CD14-positive monocyte (primary cell): ENCODE measurements around the gene SPARC. TPM values are rescaled to one million over a fixed set of nuclear protein-coding genes. Genes with fewer than 3 reads are reported as not detected.

Source experiments
- DNase-seq, 3 donors: peaks; one replicate each; pipeline ENCODE4 v3.0.0-alpha.2; 2011 to 2022
- H2AFZ ChIP-seq: 2 replicates; pipeline ENCODE4 v1.6.0; 2012; ENCODE audit warnings: mild to moderate bottlenecking, low read depth, low read length, inconsistent platforms; ENCODE audit not compliant: insufficient read depth, poor library complexity, severe bottlenecking
- H3K27ac ChIP-seq, 2 donors: 1 replicate in 1 of 2; 2 replicates in 1 of 2; pipeline ENCODE4 v1.5.1; 2012 to 2013; ENCODE audit warnings: low read length in 2 of 2, control low read depth in 1 of 2, inconsistent platforms in 1 of 2, low read depth in 1 of 2, mild to moderate bottlenecking in 1 of 2
- H3K27me3 ChIP-seq, 2 donors: one replicate each; pipeline versions ENCODE4 v1.6.0 to v1.6.1; 2011 to 2013; ENCODE audit warnings: low read length in 2 of 2; ENCODE audit not compliant: control insufficient read depth in 2 of 2, insufficient read depth in 2 of 2
- H3K36me3 ChIP-seq, 2 donors: replicated peaks in 1 of 2; 1 replicate in 1 of 2; 2 replicates in 1 of 2; pipeline versions ENCODE4 v1.5.1 to v1.6.1; 2012 to 2013; ENCODE audit warnings: low read length in 2 of 2, control low read depth in 1 of 2, inconsistent platforms in 1 of 2, mild to moderate bottlenecking in 1 of 2; ENCODE audit not compliant: insufficient read depth in 2 of 2, control insufficient read depth in 1 of 2
- H3K4me1 ChIP-seq, 2 donors: 1 replicate in 1 of 2; 2 replicates in 1 of 2; pipeline versions ENCODE4 v1.5.1 to v1.6.1; 2012 to 2013; ENCODE audit warnings: low read length in 2 of 2, control low read depth in 1 of 2, inconsistent platforms in 1 of 2, mild to moderate bottlenecking in 1 of 2, moderate library complexity in 1 of 2; ENCODE audit not compliant: insufficient read depth in 2 of 2, control insufficient read depth in 1 of 2
- H3K4me2 ChIP-seq: replicated peaks from 2 replicates; pipeline ENCODE3; 2012; ENCODE audit warnings: low read length, moderate library complexity, mild to moderate bottlenecking; ENCODE audit not compliant: poor library complexity, severe bottlenecking; ENCODE audit errors: extremely low read depth
- H3K4me3 ChIP-seq, 3 experiments: fragments of 200-600 bp in 1 of 3; sonication (generic) in 1 of 3; replicated peaks in 1 of 3; 1 replicate in 2 of 3; 2 replicates in 1 of 3; pipeline ENCODE4 v1.5.1; 2011 to 2013; ENCODE audit warnings: low read length in 3 of 3, mild to moderate bottlenecking in 3 of 3, control low read depth in 2 of 3, low read depth in 2 of 3, inconsistent platforms in 1 of 3, moderate library complexity in 1 of 3
- H3K79me2 ChIP-seq: 2 replicates; pipeline ENCODE4 v1.6.0; 2012; ENCODE audit warnings: mild to moderate bottlenecking, control low read depth, inconsistent platforms, low read length, moderate library complexity; ENCODE audit not compliant: insufficient read depth
- H3K9ac ChIP-seq: 2 replicates; pipeline ENCODE4 v1.6.0; 2017; ENCODE audit warnings: low read length, mild to moderate bottlenecking; ENCODE audit not compliant: insufficient read depth, poor library complexity, severe bottlenecking
- H3K9me3 ChIP-seq, 2 donors: replicated peaks in 1 of 2; 1 replicate in 1 of 2; 2 replicates in 1 of 2; pipeline versions ENCODE4 v1.5.1 to v1.6.1; 2012 to 2013; ENCODE audit warnings: low read length in 2 of 2, control low read depth in 1 of 2; ENCODE audit not compliant: control insufficient read depth in 1 of 2, insufficient read depth in 1 of 2
- H4K20me1 ChIP-seq: 2 replicates; pipeline ENCODE4 v1.6.0; 2012; ENCODE audit warnings: mild to moderate bottlenecking, low read length, control low read depth, moderate library complexity; ENCODE audit not compliant: insufficient read depth
- H3K27ac Mint-ChIP-seq, 7 donors: one replicate each; pipeline ENCODE4 v1.8.0; 2020; ENCODE audit warnings: mild to moderate bottlenecking in 7 of 7, mixed read lengths in 7 of 7, moderate library complexity in 6 of 7, inconsistent platforms in 2 of 7
- H3K27me3 Mint-ChIP-seq, 3 donors: one replicate each; pipeline ENCODE4 v1.8.0; 2021 to 2022; ENCODE audit warnings: low read depth in 3 of 3, mild to moderate bottlenecking in 3 of 3, mixed read lengths in 3 of 3, moderate library complexity in 3 of 3, inconsistent platforms in 1 of 3
- H3K36me3 Mint-ChIP-seq, 2 donors: one replicate each; pipeline ENCODE4 v1.8.0; 2020; ENCODE audit warnings: mixed read lengths in 2 of 2, inconsistent platforms in 1 of 2, mild to moderate bottlenecking in 1 of 2
- H3K4me1 Mint-ChIP-seq: one replicate; pipeline ENCODE4 v1.8.0; 2020; ENCODE audit warnings: mild to moderate bottlenecking, mixed read lengths
- H3K4me3 Mint-ChIP-seq, 2 donors: one replicate each; pipeline ENCODE4 v1.8.0; 2020; ENCODE audit warnings: mild to moderate bottlenecking in 2 of 2, mixed read lengths in 2 of 2, moderate library complexity in 1 of 2
- H3K9me3 Mint-ChIP-seq, 7 donors: one replicate each; pipeline ENCODE4 v1.8.0; 2020 to 2022; ENCODE audit warnings: mixed read lengths in 7 of 7, mild to moderate bottlenecking in 6 of 7, moderate library complexity in 6 of 7, inconsistent platforms in 2 of 7
- CTCF ChIP-seq: fragments of 200-600 bp; IDR thresholded peaks from one replicate; pipeline ENCODE4 v1.8.0; 2022; ENCODE audit warnings: antibody characterized with exemption, mild to moderate bottlenecking
- whole genome bisulfite sequencing: methylation state at CpG from one replicate; pipeline ENCODE4 v1.1.5; 2013; ENCODE audit warnings: missing lambda C conversion rate; ENCODE audit not compliant: insufficient coverage; 5-methylcytosine and 5-hydroxymethylcytosine counted together
- intact Hi-C, 2 donors: fragments of 100-400 bp; cut with micrococcal nuclease; formaldehyde crosslinking; loops; one replicate each; pipeline versions ENCODE4 v1.15.0 to v1.15.1; 2023
- polyA plus RNA-seq, 3 donors: library from polyadenylated mRNA; depleted of rRNA in 1 of 3; unstranded in 2 of 3; stranded (reverse) in 1 of 3; fragments of 300-500 nt in 2 of 3; fragments of >200 nt in 1 of 3; fragmentation: Illumina TruSeq in 2 of 3; gene quantifications; 1 replicate in 2 of 3; 2 replicates in 1 of 3; pipeline ENCODE4 v1.2.3, GENCODE V29; 2012 to 2021

The SPARC gene
- polyA plus RNA-seq, 3 donors, result 3.0 to 19.7 (median 10.7) TPM

DNA sequence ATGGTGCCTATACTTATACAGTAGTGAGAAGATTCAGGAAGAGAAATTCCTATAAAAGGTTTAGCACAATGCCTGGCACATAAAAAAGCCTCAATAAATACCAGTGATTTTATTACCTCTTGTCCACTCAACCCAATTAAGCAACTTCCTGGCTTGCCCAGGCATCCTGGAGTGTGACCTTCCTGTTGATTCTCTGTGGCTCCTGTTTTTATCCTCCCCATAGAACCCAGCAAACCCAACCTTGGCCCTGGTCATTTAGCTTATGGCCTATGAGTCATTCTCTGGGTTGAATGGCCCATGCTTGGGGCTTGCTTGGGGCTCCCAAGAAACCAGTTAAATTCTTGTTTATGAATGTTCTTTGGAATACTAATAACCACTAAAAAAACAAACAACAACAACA, 21.4 kb upstream of the SPARC start:
- H3K4me3 ChIP-seq, result no peak overlapping the region
- H3K36me3 Mint-ChIP-seq, result no peaks in the 10 kb centered on the region
- no peak overlapping the region for H2AFZ ChIP-seq
- intact Hi-C loops, result no loop called here
- H3K27me3 ChIP-seq, result no peaks in the 10 kb centered on the region
- peaks cover 0 to 2% (median 0%) of the 10 kb centered on the region in 3 donors for H3K27me3 Mint-ChIP-seq
- H3K4me1 Mint-ChIP-seq, result peaks cover 9% of the 10 kb centered on the region
- H3K9ac ChIP-seq, result no peak overlapping the region
- no peaks in the 10 kb centered on the region for H3K9me3 ChIP-seq
- DNase-seq, result no peak
- no peak overlapping the region for H3K4me3 Mint-ChIP-seq
- H3K27ac ChIP-seq, result no peak overlapping the region
- no peak overlapping the region for H3K4me2 ChIP-seq
- H3K79me2 ChIP-seq, result no peaks in the 10 kb centered on the region
- no peaks in the 10 kb centered on the region for H3K36me3 ChIP-seq
- TF ChIP-seq CTCF, result no peak
- H3K4me1 ChIP-seq, result no peaks in the 10 kb centered on the region
- no peak overlapping the region for H3K27ac Mint-ChIP-seq
- no peaks in the 10 kb centered on the region for H4K20me1 ChIP-seq
- peaks cover 0 to 5% (median 2%) of the 10 kb centered on the region in 7 donors for H3K9me3 Mint-ChIP-seq

DNA sequence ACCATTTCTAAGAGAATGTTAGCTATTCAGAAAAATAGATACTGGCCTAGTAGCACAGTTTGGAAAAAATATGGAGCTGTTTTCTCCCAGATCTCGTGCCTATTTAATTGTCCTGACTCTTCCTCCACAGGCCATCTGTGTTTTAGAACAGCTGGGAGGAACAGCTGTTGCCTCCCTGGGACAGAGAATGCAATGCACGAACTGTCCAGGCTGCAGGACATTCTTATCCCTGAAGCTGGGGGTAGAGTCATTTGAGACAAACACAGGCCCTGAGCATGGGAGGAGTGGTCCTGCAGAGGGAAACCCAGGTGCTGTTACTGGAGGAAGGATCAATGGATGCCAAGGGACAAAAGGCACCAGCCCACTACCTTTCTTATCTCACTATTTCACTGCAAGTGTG, 20.9 kb upstream of the SPARC start:
- Mint-ChIP-seq H3K27ac (no peak overlapping the region), H3K9me3 (peaks cover 0 to 5% (median 2%) of the 10 kb centered on the region in 7 donors), H3K4me1 (peaks cover 9% of the 10 kb centered on the region), H3K27me3 (peaks cover 0 to 2% (median 0%) of the 10 kb centered on the region in 3 donors), H3K4me3 (no peak overlapping the region), H3K36me3 (no peaks in the 10 kb centered on the region)
- no peaks in the 10 kb centered on the region for H3K4me1 ChIP-seq
- intact Hi-C loops, result no loop called here
- WGBS, result 100% methylated on average over 1 of the region's 2 CpGs
- no peaks in the 10 kb centered on the region for H3K79me2 ChIP-seq
- H3K9ac ChIP-seq, result no peak overlapping the region
- H2AFZ ChIP-seq, result no peak overlapping the region
- no peak overlapping the region for H3K4me2 ChIP-seq
- no peak for DNase-seq
- no peak overlapping the region for H3K27ac ChIP-seq
- no peaks in the 10 kb centered on the region for H3K27me3 ChIP-seq
- no peaks in the 10 kb centered on the region for H4K20me1 ChIP-seq
- H3K4me3 ChIP-seq, result no peak overlapping the region
- TF ChIP-seq CTCF, result no peak
- H3K9me3 ChIP-seq, result no peaks in the 10 kb centered on the region
- no peaks in the 10 kb centered on the region for H3K36me3 ChIP-seq
